ENCODE measurements around the gene RHOF.

The RHOF gene

GRCh38 chr12:121819212-121819949 is 25.9 kb upstream of the RHOF start:
- FAIRE-seq, result no peak

- FAIRE-seq, result no peak
These were observed 24.2 kb upstream of the RHOF start for GRCh38 chr12:121817648-121818043.

GRCh38 chr12:121816925-121817647 is 23.6 kb upstream of the RHOF start:
- no peak for FAIRE-seq

GRCh38 chr12:121815263-121815662 is 21.8 kb upstream of the RHOF start:
- no peak for FAIRE-seq

- FAIRE-seq, result no peak
These were observed 21.1 kb upstream of the RHOF start for GRCh38 chr12:121814429-121815119.

- FAIRE-seq, result no peak
These were observed 20.5 kb upstream of the RHOF start for GRCh38 chr12:121813951-121814350.

GRCh38 chr12:121812921-121813896 is 19.7 kb upstream of the RHOF start:
- FAIRE-seq, result no peak

GRCh38 chr12:121812320-121812871 is 18.9 kb upstream of the RHOF start:
- FAIRE-seq, result no peak

GRCh38 chr12:121811434-121812319 is 18.2 kb upstream of the RHOF start:
- FAIRE-seq, result no peak

- FAIRE-seq, result no peak
These were observed 17.4 kb upstream of the RHOF start for GRCh38 chr12:121810833-121811433.

- no peak for FAIRE-seq
These were observed 16.8 kb upstream of the RHOF start for GRCh38 chr12:121810234-121810817.

- FAIRE-seq, result no peak
These were observed 16.2 kb upstream of the RHOF start for GRCh38 chr12:121809712-121810116.

GRCh38 chr12:121808623-121809022 is 15.1 kb upstream of the RHOF start:
- no peak for FAIRE-seq

- FAIRE-seq, result no peak
These were observed 14.3 kb upstream of the RHOF start for GRCh38 chr12:121807642-121808347.

- FAIRE-seq, result no peak
These were observed 13.3 kb upstream of the RHOF start for GRCh38 chr12:121806546-121807423.

GRCh38 chr12:121806009-121806545 is 12.6 kb upstream of the RHOF start:
- FAIRE-seq, result no peak

- no peak for FAIRE-seq
These were observed 11.9 kb upstream of the RHOF start for GRCh38 chr12:121805171-121806008.
